H9 (cell line): ENCODE measurements around the gene PRKCZ. TPM values are rescaled to one million over a fixed set of nuclear protein-coding genes. Genes with fewer than 3 reads are reported as not detected.

ENCODE experiments used
- DNase-seq: peaks from one replicate; pipeline ENCODE4 v3.0.0-alpha.2; 2017
- H2AFZ ChIP-seq: one replicate; pipeline ENCODE4 v1.6.1; 2013; ENCODE audit warnings: mild to moderate bottlenecking, low read length, control low read depth, moderate library complexity
- H2AK5ac ChIP-seq: 2 replicates; pipeline ENCODE4 v1.6.1; 2013; ENCODE audit warnings: low read length, control low read depth, mixed read lengths; ENCODE audit not compliant: insufficient read length
- H2BK120ac ChIP-seq: one replicate; pipeline ENCODE4 v1.6.1; 2013; ENCODE audit warnings: low read depth, mild to moderate bottlenecking, low read length, control low read depth, inconsistent platforms; ENCODE audit not compliant: poor library complexity, severe bottlenecking
- H2BK12ac ChIP-seq: 2 replicates; pipeline ENCODE4 v1.6.1; 2013; ENCODE audit warnings: low read length, control low read depth, mixed read lengths, low read depth; ENCODE audit not compliant: insufficient read length
- H2BK15ac ChIP-seq: 2 replicates; pipeline ENCODE4 v1.6.1; 2013; ENCODE audit warnings: low read depth, low read length, control low read depth
- H2BK20ac ChIP-seq: one replicate; pipeline ENCODE4 v1.6.1; 2013; ENCODE audit warnings: low read depth, mild to moderate bottlenecking, low read length, control low read depth, inconsistent platforms; ENCODE audit not compliant: poor library complexity, severe bottlenecking
- H2BK5ac ChIP-seq: 2 replicates; pipeline ENCODE4 v1.6.1; 2013; ENCODE audit warnings: low read length, control low read depth, mixed read lengths; ENCODE audit not compliant: insufficient read length
- H3K14ac ChIP-seq: 2 replicates; pipeline ENCODE4 v1.6.1; 2013; ENCODE audit warnings: low read length, control low read depth; ENCODE audit not compliant: insufficient read depth
- H3K18ac ChIP-seq: 2 replicates; pipeline ENCODE4 v1.6.1; 2013; ENCODE audit warnings: low read depth, mild to moderate bottlenecking, mixed read lengths, low read length, control low read depth; ENCODE audit not compliant: insufficient read length
- H3K23ac ChIP-seq: 2 replicates; pipeline ENCODE4 v1.6.1; 2013; ENCODE audit warnings: low read length, control low read depth, mixed read lengths, low read depth; ENCODE audit not compliant: insufficient read length
- H3K23me2 ChIP-seq: 2 replicates; pipeline ENCODE4 v1.6.1; 2013; ENCODE audit warnings: low read depth, mild to moderate bottlenecking, mixed read lengths, low read length, control low read depth; ENCODE audit not compliant: insufficient read length, poor library complexity, severe bottlenecking
- H3K27ac ChIP-seq: 2 replicates; pipeline ENCODE4 v1.5.1; 2013; ENCODE audit warnings: low read length, control low read depth, mixed read lengths, low read depth; ENCODE audit not compliant: insufficient read length
- H3K27me3 ChIP-seq: 2 replicates; pipeline ENCODE4 v1.6.1; 2013; ENCODE audit warnings: low read length, control low read depth, inconsistent platforms; ENCODE audit not compliant: insufficient read depth
- H3K4ac ChIP-seq: 2 replicates; pipeline ENCODE4 v1.6.1; 2013; ENCODE audit warnings: low read depth, mild to moderate bottlenecking, control low read depth, inconsistent platforms, low read length, moderate library complexity
- H3K4me1 ChIP-seq: 2 replicates; pipeline ENCODE4 v1.6.1; 2013; ENCODE audit warnings: low read length, control low read depth, inconsistent platforms; ENCODE audit not compliant: insufficient read depth
- H3K4me2 ChIP-seq: 2 replicates; pipeline ENCODE4 v1.6.1; 2013; ENCODE audit warnings: low read length, control low read depth, mixed read lengths; ENCODE audit not compliant: insufficient read length, insufficient read depth
- H3K56ac ChIP-seq: 2 replicates; pipeline ENCODE4 v1.6.1; 2013; ENCODE audit warnings: low read depth, mild to moderate bottlenecking, mixed read lengths, low read length, control low read depth; ENCODE audit not compliant: insufficient read length
- H3K79me1 ChIP-seq: 2 replicates; pipeline ENCODE4 v1.6.1; 2013; ENCODE audit warnings: low read depth, mild to moderate bottlenecking, moderate library complexity, low read length, control low read depth, inconsistent platforms; ENCODE audit not compliant: insufficient read depth, poor library complexity, severe bottlenecking
- H3K79me2 ChIP-seq: 2 replicates; pipeline ENCODE4 v1.6.1; 2013; ENCODE audit warnings: low read length, control low read depth, inconsistent platforms; ENCODE audit not compliant: insufficient read depth
- H3K9ac ChIP-seq: 2 replicates; pipeline ENCODE4 v1.6.1; 2013; ENCODE audit warnings: low read length, control low read depth, mixed read lengths; ENCODE audit not compliant: insufficient read length; ENCODE audit errors: extremely low read depth
- H3K9me3 ChIP-seq: one replicate; pipeline ENCODE4 v1.6.1; 2013; ENCODE audit warnings: low read depth, low read length, inconsistent platforms; ENCODE audit not compliant: control insufficient read depth
- H3T11ph ChIP-seq: one replicate; pipeline ENCODE4 v1.6.1; 2013; ENCODE audit warnings: mild to moderate bottlenecking, low read length, control low read depth, inconsistent platforms
- H4K20me1 ChIP-seq: one replicate; pipeline ENCODE4 v1.6.1; 2013; ENCODE audit not compliant: control insufficient read depth, insufficient read length, insufficient read depth
- H4K5ac ChIP-seq: 2 replicates; pipeline ENCODE4 v1.6.1; 2013; ENCODE audit warnings: low read depth, mild to moderate bottlenecking, mixed read lengths, low read length, control low read depth; ENCODE audit not compliant: insufficient read length
- H4K8ac ChIP-seq: replicated peaks from 2 replicates; pipeline ENCODE4 v1.6.1; 2013; ENCODE audit warnings: low read length, control low read depth, mixed read lengths, low read depth; ENCODE audit not compliant: insufficient read length
- H4K91ac ChIP-seq: 2 replicates; pipeline ENCODE4 v1.6.1; 2013; ENCODE audit warnings: low read depth, mild to moderate bottlenecking, moderate library complexity, mixed read lengths, low read length, control low read depth; ENCODE audit not compliant: insufficient read length
- H3K27ac Mint-ChIP-seq, 3 experiments: 2 replicates in 2 of 3; 3 replicates in 1 of 3; pipeline ENCODE4 v1.8.0; 2020 to 2021; ENCODE audit warnings: mixed read lengths in 3 of 3, mild to moderate bottlenecking in 1 of 3, moderate library complexity in 1 of 3
- H3K27me3 Mint-ChIP-seq: 2 replicates; pipeline ENCODE4 v1.8.0; 2021; ENCODE audit warnings: low read depth, mild to moderate bottlenecking, moderate library complexity, mixed read lengths
- H3K36me3 Mint-ChIP-seq, 3 experiments: 2 replicates in 2 of 3; 3 replicates in 1 of 3; pipeline ENCODE4 v1.8.0; 2020 to 2021; ENCODE audit warnings: low read depth in 3 of 3, mixed read lengths in 3 of 3; ENCODE audit not compliant: insufficient read depth in 1 of 3
- H3K4me1 Mint-ChIP-seq, 2 experiments: 2 replicates each; pipeline ENCODE4 v1.8.0; 2020; ENCODE audit warnings: mixed read lengths in 2 of 2
- H3K4me3 Mint-ChIP-seq, 2 experiments: 2 replicates in 1 of 2; 3 replicates in 1 of 2; pipeline ENCODE4 v1.8.0; 2020 to 2021; ENCODE audit warnings: mild to moderate bottlenecking in 2 of 2, mixed read lengths in 2 of 2, moderate library complexity in 1 of 2
- H3K9me3 Mint-ChIP-seq, 2 experiments: 2 replicates in 1 of 2; 3 replicates in 1 of 2; pipeline ENCODE4 v1.8.0; 2020; ENCODE audit warnings: mild to moderate bottlenecking in 2 of 2, mixed read lengths in 2 of 2, moderate library complexity in 1 of 2
- WGBS: extraction: QIAGEN DNeasy Blood & Tissue Kit; methylation state at CpG from one replicate; pipeline ENCODE4 v1.1.7; 2013; ENCODE audit warnings: missing lambda C conversion rate, low lambda C conversion rate, mixed read lengths; ENCODE audit not compliant: insufficient read length; ENCODE audit errors: extremely low coverage; 5-methylcytosine and 5-hydroxymethylcytosine counted together
- total RNA-seq: library from RNA; stranded (reverse); gene quantifications from 2 replicates; pipeline ENCODE4 v1.2.1, GENCODE V29; 2021
- TF ChIP-seq, protein P1 (sequence below): fragments of 200-600 bp; sonication (generic); conservative IDR thresholded peaks from 3 replicates; pipeline ENCODE4 v1.8.0; 2021; ENCODE audit warnings: antibody characterized with exemption, mild to moderate bottlenecking

Gene PRKCZ
- total RNA-seq, 1 experiment from 2014 or later = 48.4 TPM

DNA sequence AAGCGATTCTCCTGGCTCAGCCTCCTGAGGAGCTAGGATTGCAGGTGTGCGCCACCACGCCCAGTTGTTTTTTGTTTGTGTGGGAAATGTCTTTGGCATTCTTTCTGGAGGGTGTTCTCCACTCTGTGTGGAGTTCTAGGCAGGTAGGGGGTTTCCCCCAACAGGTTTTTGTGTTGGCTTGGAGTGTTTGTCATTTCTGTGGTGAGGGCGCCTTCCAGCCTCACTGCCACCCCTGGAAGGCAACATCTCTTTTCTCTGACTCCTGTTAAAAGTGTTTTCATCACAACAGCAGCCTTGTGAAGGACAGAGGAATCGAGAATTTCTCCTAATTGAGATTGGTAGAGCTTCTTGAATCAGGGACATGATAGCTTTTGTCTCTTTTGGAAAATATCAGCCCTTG is 69.7 kb downstream of the PRKCZ start:
- Histone ChIP-seq H2BK120ac (no peak overlapping the region), H3K4me1 (no peaks in the 10 kb centered on the region; the same call in 1 of the 2 replicates), H2AFZ (no peak overlapping the region), H3K18ac (no peak overlapping the region), H4K91ac (no peak overlapping the region), H3K23ac (no peak overlapping the region), H3K79me2 (no peaks in the 10 kb centered on the region), H4K20me1 (no peaks in the 10 kb centered on the region), H2BK20ac (no peak overlapping the region), H2BK12ac (no peak overlapping the region), H3K27me3 (no peaks in the 10 kb centered on the region), H3K79me1 (no peaks in the 10 kb centered on the region), H3K23me2 (peaks cover 3% of the 10 kb centered on the region), H2AK5ac (no peak overlapping the region), H4K8ac (no peak overlapping the region), H2BK5ac (no peak overlapping the region), H2BK15ac (no peak overlapping the region), H3K14ac (no peak overlapping the region), H3K4ac (no peak overlapping the region), H4K5ac (no peak overlapping the region), H3K9me3 (no peaks in the 10 kb centered on the region), H3K27ac (no peak overlapping the region), H3T11ph (no peak overlapping the region), H3K56ac (no peak overlapping the region), H3K9ac (no peak overlapping the region), H3K4me2 (no peak overlapping the region)
- H3K27me3 Mint-ChIP-seq = no peaks in the 10 kb centered on the region; the same call in none of the 2 replicates
- peaks cover 13 to 27% of the 10 kb centered on the region in 2 experiments for H3K9me3 Mint-ChIP-seq
- TF ChIP-seq, protein P1, sequence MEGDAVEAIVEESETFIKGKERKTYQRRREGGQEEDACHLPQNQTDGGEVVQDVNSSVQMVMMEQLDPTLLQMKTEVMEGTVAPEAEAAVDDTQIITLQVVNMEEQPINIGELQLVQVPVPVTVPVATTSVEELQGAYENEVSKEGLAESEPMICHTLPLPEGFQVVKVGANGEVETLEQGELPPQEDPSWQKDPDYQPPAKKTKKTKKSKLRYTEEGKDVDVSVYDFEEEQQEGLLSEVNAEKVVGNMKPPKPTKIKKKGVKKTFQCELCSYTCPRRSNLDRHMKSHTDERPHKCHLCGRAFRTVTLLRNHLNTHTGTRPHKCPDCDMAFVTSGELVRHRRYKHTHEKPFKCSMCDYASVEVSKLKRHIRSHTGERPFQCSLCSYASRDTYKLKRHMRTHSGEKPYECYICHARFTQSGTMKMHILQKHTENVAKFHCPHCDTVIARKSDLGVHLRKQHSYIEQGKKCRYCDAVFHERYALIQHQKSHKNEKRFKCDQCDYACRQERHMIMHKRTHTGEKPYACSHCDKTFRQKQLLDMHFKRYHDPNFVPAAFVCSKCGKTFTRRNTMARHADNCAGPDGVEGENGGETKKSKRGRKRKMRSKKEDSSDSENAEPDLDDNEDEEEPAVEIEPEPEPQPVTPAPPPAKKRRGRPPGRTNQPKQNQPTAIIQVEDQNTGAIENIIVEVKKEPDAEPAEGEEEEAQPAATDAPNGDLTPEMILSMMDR = no peak
- no peak for DNase-seq
- H3K4me1 Mint-ChIP-seq = peaks cover 29 to 31% of the 10 kb centered on the region in 2 experiments
- peak overlapping the region in 2 of 3 experiments; percentile 40 to 65; a peak in 1 of 7 replicates for H3K27ac Mint-ChIP-seq
- no CpG with 5 or more reads among the region's 5 CpGs for WGBS
- peaks cover 15 to 37% (median 16%) of the 10 kb centered on the region in 3 experiments for H3K36me3 Mint-ChIP-seq
- no peak overlapping the region for H3K4me3 Mint-ChIP-seq
